Neural crest cell (in vitro differentiated cells): Measurements from ENCODE around the gene CDH23. TPM values are rescaled to one million over a fixed set of nuclear protein-coding genes. Genes with fewer than 3 reads are reported as not detected.

Source experiments
- DNase-seq: peaks from one replicate; pipeline ENCODE4 v3.0.0; 2021; ENCODE audit warnings: low read depth, mixed read lengths, low spot score
- H3K27ac Mint-ChIP-seq: one replicate; pipeline ENCODE4 v1.8.0; 2021; ENCODE audit warnings: mild to moderate bottlenecking, mixed read lengths; ENCODE audit not compliant: unreplicated experiment
- H3K27me3 Mint-ChIP-seq: 2 replicates; pipeline ENCODE4 v1.8.0; 2021; ENCODE audit warnings: low read depth, mild to moderate bottlenecking, mixed read lengths
- H3K36me3 Mint-ChIP-seq: 2 replicates; pipeline ENCODE4 v1.8.0; 2021; ENCODE audit warnings: low read depth, mild to moderate bottlenecking, mixed read lengths
- H3K4me1 Mint-ChIP-seq: 2 replicates; pipeline ENCODE4 v1.8.0; 2021; ENCODE audit warnings: mixed read lengths
- H3K4me3 Mint-ChIP-seq: one replicate; pipeline ENCODE4 v1.8.0; 2021; ENCODE audit warnings: mild to moderate bottlenecking, mixed read lengths
- H3K9me3 Mint-ChIP-seq: 2 replicates; pipeline ENCODE4 v1.8.0; 2021; ENCODE audit warnings: mixed read lengths
- CTCF ChIP-seq: fragments of 200-600 bp; sonication (generic); conservative IDR thresholded peaks from 2 replicates; pipeline ENCODE4 v1.5.0; 2021; ENCODE audit warnings: antibody characterized with exemption, mild to moderate bottlenecking
- total RNA-seq: library from RNA; stranded (reverse); gene quantifications from 2 replicates; pipeline ENCODE4 v1.2.1, GENCODE V29; 2021

The CDH23 gene
- total RNA-seq, 1 donor from 2014 or later: 2.6 TPM

GRCh38 chr10:71414359-71414758 is 17.6 kb downstream of the CDH23 start:
- Mint-ChIP-seq H3K27ac (no peak overlapping the region), H3K9me3 (peaks cover 5% of the 10 kb centered on the region), H3K4me1 (no peaks in the 10 kb centered on the region), H3K4me3 (no peak overlapping the region), H3K36me3 (peaks cover 2% of the 10 kb centered on the region), H3K27me3 (peaks cover 25% of the 10 kb centered on the region)
- TF ChIP-seq CTCF: no peak
- DNase-seq: no peak

- Mint-ChIP-seq H3K9me3 (no peaks in the 10 kb centered on the region), H3K27me3 (peaks cover 13% of the 10 kb centered on the region), H3K4me1 (no peaks in the 10 kb centered on the region), H3K27ac (no peak overlapping the region), H3K4me3 (no peak overlapping the region), H3K36me3 (no peaks in the 10 kb centered on the region)
- no peak for DNase-seq
- no peak for TF ChIP-seq CTCF
Observed at GRCh38 chr10:71419002-71419540, 22.4 kb downstream of the CDH23 start.

- Mint-ChIP-seq H3K4me1 (no peaks in the 10 kb centered on the region), H3K27ac (no peak overlapping the region), H3K4me3 (no peak overlapping the region), H3K9me3 (no peaks in the 10 kb centered on the region), H3K27me3 (peaks cover 8% of the 10 kb centered on the region), H3K36me3 (no peaks in the 10 kb centered on the region)
- no peak for DNase-seq
- TF ChIP-seq CTCF: no peak
Observed at GRCh38 chr10:71419750-71420149, 23.0 kb downstream of the CDH23 start.

- H3K4me1 Mint-ChIP-seq: no peaks in the 10 kb centered on the region
- TF ChIP-seq CTCF: no peak
- H3K36me3 Mint-ChIP-seq: no peaks in the 10 kb centered on the region
- no peak overlapping the region for H3K4me3 Mint-ChIP-seq
- H3K27ac Mint-ChIP-seq: no peak overlapping the region
- H3K9me3 Mint-ChIP-seq: no peaks in the 10 kb centered on the region
- H3K27me3 Mint-ChIP-seq: peaks cover 7% of the 10 kb centered on the region
- no peak for DNase-seq
Observed at GRCh38 chr10:71421075-71421434, 24.3 kb downstream of the CDH23 start.

- Mint-ChIP-seq H3K4me1 (no peaks in the 10 kb centered on the region), H3K4me3 (no peak overlapping the region), H3K27me3 (no peaks in the 10 kb centered on the region), H3K9me3 (no peaks in the 10 kb centered on the region), H3K36me3 (no peaks in the 10 kb centered on the region), H3K27ac (no peak overlapping the region)
- no peak for TF ChIP-seq CTCF
- no peak for DNase-seq
Observed at GRCh38 chr10:71423250-71423649, 26.5 kb downstream of the CDH23 start.

GRCh38 chr10:71423901-71424300 is 27.2 kb downstream of the CDH23 start:
- no peaks in the 10 kb centered on the region for H3K36me3 Mint-ChIP-seq
- H3K27ac Mint-ChIP-seq: no peak overlapping the region
- DNase-seq: no peak
- H3K4me3 Mint-ChIP-seq: no peak overlapping the region
- H3K9me3 Mint-ChIP-seq: no peaks in the 10 kb centered on the region
- no peaks in the 10 kb centered on the region for H3K27me3 Mint-ChIP-seq
- no peaks in the 10 kb centered on the region for H3K4me1 Mint-ChIP-seq
- TF ChIP-seq CTCF: no peak
